ENCODE measurements around the gene SYNJ2. TPM values are rescaled to one million over a fixed set of nuclear protein-coding genes. Genes with fewer than 3 reads are reported as not detected.

The SYNJ2 gene
- total RNA-seq, 1 experiment from 2014 or later, result 24.5 TPM

DNA sequence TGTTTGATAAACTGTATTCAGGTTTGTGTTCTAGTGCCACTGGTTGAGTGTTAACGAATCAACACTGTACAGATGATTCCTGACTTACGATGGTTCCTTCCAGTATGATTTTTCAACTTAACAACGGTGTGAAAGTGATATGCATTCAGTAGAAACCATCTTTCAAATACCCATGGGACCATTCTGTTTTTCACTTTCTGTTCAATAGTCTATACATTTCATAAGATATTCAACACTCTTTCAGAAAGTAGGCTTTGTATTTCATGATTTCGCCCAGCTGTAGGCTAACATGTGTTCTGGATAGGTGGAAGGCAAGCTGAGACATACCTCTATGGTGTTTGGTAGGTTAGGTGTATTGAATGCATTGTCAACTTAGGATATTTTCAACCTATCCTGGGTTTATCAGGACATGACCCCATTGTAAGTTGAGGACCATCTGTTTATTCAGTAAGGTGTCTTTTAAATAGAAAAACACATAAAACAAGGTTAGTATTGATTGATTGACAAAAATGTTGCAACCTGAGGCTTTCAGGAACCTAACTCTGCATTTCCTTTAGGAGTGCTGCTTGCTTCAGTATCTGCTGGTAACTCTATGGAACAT is 32.3 kb downstream of the SYNJ2 start:
- H4K5ac ChIP-seq (ENCODE audit: insufficient read length, low read depth, low read length), result no peak overlapping the region
- no peak overlapping the region for H2AFZ ChIP-seq (ENCODE audit: low read length)
- H3K36me3 Mint-ChIP-seq (ENCODE audit: insufficient read depth in 1 of 3, low read depth in 3 of 3), result peaks cover 11 to 22% (median 15%) of the 10 kb centered on the region in 3 experiments
- H4K20me1 ChIP-seq (ENCODE audit: control insufficient read depth, insufficient read depth, insufficient read length), result no peaks in the 10 kb centered on the region
- H2BK15ac ChIP-seq (ENCODE audit: low read depth, low read length), result no peak overlapping the region
- WGBS (ENCODE audit: extremely low coverage, insufficient read length, low lambda C conversion rate), result no CpG with 5 or more reads among the region's 4 CpGs
- no peak overlapping the region for H3K4me2 ChIP-seq (ENCODE audit: insufficient read depth, insufficient read length, low read length)
- no peak overlapping the region for H3T11ph ChIP-seq (ENCODE audit: low read length)
- no peak overlapping the region for H3K27ac ChIP-seq (ENCODE audit: insufficient read length, low read depth, low read length)
- H3K27me3 Mint-ChIP-seq (ENCODE audit: low read depth), result no peaks in the 10 kb centered on the region
- H3K9me3 ChIP-seq (ENCODE audit: control insufficient read depth, low read depth, low read length), result no peaks in the 10 kb centered on the region
- H3K23ac ChIP-seq (ENCODE audit: insufficient read length, low read depth, low read length), result no peak overlapping the region
- H3K4me1 Mint-ChIP-seq, result peaks cover 16 to 21% of the 10 kb centered on the region in 2 experiments
- no peak overlapping the region for H4K8ac ChIP-seq (replicated peaks; ENCODE audit: insufficient read length, low read depth, low read length)
- TF ChIP-seq, protein P1, sequence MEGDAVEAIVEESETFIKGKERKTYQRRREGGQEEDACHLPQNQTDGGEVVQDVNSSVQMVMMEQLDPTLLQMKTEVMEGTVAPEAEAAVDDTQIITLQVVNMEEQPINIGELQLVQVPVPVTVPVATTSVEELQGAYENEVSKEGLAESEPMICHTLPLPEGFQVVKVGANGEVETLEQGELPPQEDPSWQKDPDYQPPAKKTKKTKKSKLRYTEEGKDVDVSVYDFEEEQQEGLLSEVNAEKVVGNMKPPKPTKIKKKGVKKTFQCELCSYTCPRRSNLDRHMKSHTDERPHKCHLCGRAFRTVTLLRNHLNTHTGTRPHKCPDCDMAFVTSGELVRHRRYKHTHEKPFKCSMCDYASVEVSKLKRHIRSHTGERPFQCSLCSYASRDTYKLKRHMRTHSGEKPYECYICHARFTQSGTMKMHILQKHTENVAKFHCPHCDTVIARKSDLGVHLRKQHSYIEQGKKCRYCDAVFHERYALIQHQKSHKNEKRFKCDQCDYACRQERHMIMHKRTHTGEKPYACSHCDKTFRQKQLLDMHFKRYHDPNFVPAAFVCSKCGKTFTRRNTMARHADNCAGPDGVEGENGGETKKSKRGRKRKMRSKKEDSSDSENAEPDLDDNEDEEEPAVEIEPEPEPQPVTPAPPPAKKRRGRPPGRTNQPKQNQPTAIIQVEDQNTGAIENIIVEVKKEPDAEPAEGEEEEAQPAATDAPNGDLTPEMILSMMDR (conservative IDR thresholded peaks at IDR 0.05), result no peak
- H3K9me3 Mint-ChIP-seq, result peaks cover 0 to 3% of the 10 kb centered on the region in 2 experiments; a peak in 2 of 5 replicates
- no peak for DNase-seq
- no peak overlapping the region for H2BK12ac ChIP-seq (ENCODE audit: insufficient read length, low read depth, low read length)
- no peak overlapping the region for H3K56ac ChIP-seq (ENCODE audit: insufficient read length, low read depth, low read length)
- no peak overlapping the region for H2BK5ac ChIP-seq (ENCODE audit: insufficient read length, low read length)
- no peak overlapping the region for H2AK5ac ChIP-seq (ENCODE audit: insufficient read length, low read length)
- H3K4ac ChIP-seq (ENCODE audit: low read depth, low read length), result no peak overlapping the region
- H3K4me3 Mint-ChIP-seq, result no peak overlapping the region
- H4K91ac ChIP-seq (ENCODE audit: insufficient read length, low read depth, low read length), result no peak overlapping the region
- no peak overlapping the region for H2BK120ac ChIP-seq (ENCODE audit: low read depth, low read length, poor library complexity, severe bottlenecking)
- H3K79me1 ChIP-seq (ENCODE audit: insufficient read depth, low read depth, low read length, poor library complexity, severe bottlenecking), result no peaks in the 10 kb centered on the region
- H3K27ac Mint-ChIP-seq, result no peak overlapping the region
- H3K79me2 ChIP-seq (ENCODE audit: insufficient read depth, low read length), result no peaks in the 10 kb centered on the region
- no peaks in the 10 kb centered on the region for H3K23me2 ChIP-seq (ENCODE audit: insufficient read length, low read depth, low read length, poor library complexity, severe bottlenecking)
- no peak overlapping the region for H2BK20ac ChIP-seq (ENCODE audit: low read depth, low read length, poor library complexity, severe bottlenecking)
- no peak overlapping the region for H3K9ac ChIP-seq (ENCODE audit: extremely low read depth, insufficient read length, low read length)
- H3K27me3 ChIP-seq (ENCODE audit: insufficient read depth, low read length), result no peaks in the 10 kb centered on the region
- H3K4me1 ChIP-seq (ENCODE audit: insufficient read depth, low read length), result 0 out of 2 replicates have a peak, but pooled peaks cover 5% of the 10 kb centered on the region
- no peak overlapping the region for H3K18ac ChIP-seq (ENCODE audit: insufficient read length, low read depth, low read length)
- H3K14ac ChIP-seq (ENCODE audit: insufficient read depth, low read length), result no peak overlapping the region
